Peyer's patch (tissue), 4 donors: ENCODE results near the gene STAC.

Experiments
- POLR2A ChIP-seq, 2 donors: fragments of 450-650 bp; IDR thresholded peaks; one replicate each; pipeline ENCODE4 v1.5.1; 2017; ENCODE audit warnings: antibody characterized with exemption in 2 of 2, mild to moderate bottlenecking in 2 of 2, moderate library complexity in 2 of 2
- TF ChIP-seq, protein P1 (sequence below), 6 experiments: fragments of 450-650 bp in 4 of 6; fragments of 200-600 bp in 2 of 6; sonication (generic) in 1 of 6; IDR thresholded peaks; one replicate each; pipeline ENCODE4 v1.5.1; 2017 to 2019; ENCODE audit warnings: antibody characterized with exemption in 6 of 6, mild to moderate bottlenecking in 3 of 6, moderate library complexity in 1 of 6

DNA sequence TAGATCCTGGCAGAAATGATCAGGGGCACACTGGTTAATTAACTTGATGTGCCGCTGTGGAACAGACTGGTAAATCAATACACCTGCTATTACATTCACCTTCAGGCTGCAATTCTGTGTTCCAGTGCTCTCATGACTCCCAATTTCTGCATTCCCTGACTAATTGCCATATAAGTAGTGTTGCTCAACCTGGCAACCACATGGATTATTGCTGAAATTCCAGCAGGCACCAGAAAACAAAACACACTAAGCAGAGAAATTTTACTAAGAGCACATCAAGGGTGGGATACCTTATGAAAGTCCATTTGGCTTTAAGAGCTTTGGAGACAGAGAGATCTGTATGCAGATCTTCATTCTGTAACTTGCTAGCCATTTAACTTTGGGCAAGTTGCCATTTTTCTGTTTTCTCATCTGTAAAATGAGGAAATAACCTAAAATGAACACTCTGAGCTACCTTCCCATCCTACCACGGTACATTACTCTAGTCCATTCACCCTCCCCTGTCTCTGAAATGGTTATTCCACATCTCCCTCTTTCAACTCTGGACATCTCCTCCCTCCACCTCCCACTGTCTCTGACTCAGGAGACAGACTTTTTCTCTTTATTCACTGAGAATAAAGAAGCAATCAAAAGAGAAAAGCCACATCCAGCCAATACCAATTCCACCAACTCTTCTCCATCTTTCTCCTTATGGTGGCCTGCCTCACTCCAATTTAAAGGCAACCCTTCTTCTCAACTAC, 54.6 kb downstream of the STAC start:
- TF ChIP-seq POLR2A (IDR thresholded peaks at IDR 0.05) = no peak
- TF ChIP-seq, protein P1, sequence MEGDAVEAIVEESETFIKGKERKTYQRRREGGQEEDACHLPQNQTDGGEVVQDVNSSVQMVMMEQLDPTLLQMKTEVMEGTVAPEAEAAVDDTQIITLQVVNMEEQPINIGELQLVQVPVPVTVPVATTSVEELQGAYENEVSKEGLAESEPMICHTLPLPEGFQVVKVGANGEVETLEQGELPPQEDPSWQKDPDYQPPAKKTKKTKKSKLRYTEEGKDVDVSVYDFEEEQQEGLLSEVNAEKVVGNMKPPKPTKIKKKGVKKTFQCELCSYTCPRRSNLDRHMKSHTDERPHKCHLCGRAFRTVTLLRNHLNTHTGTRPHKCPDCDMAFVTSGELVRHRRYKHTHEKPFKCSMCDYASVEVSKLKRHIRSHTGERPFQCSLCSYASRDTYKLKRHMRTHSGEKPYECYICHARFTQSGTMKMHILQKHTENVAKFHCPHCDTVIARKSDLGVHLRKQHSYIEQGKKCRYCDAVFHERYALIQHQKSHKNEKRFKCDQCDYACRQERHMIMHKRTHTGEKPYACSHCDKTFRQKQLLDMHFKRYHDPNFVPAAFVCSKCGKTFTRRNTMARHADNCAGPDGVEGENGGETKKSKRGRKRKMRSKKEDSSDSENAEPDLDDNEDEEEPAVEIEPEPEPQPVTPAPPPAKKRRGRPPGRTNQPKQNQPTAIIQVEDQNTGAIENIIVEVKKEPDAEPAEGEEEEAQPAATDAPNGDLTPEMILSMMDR (IDR thresholded peaks at IDR 0.05) = no peak
